Right lobe of liver (tissue), 6 donors: ENCODE measurements around the gene KRTAP3-3. TPM values are rescaled to one million over a fixed set of nuclear protein-coding genes. Genes with fewer than 3 reads are reported as not detected.

ENCODE experiments used
- ATAC-seq, 4 donors: fragments of 200-7000 bp; cut with Tn5 transposase; one replicate each; pipeline ENCODE4 v1.9.1; 2020; ENCODE audit warnings: mild to moderate bottlenecking in 4 of 4, moderate library complexity in 4 of 4
- DNase-seq, 3 donors: peaks; one replicate each; pipeline ENCODE4 v3.0.0-alpha.2; 2020
- H3K27ac ChIP-seq, 3 donors: fragments of 200-600 bp; one replicate each; pipeline ENCODE4 v1.8.0; 2022
- H3K27me3 ChIP-seq, 2 donors: fragments of 200-600 bp; one replicate each; pipeline ENCODE4 v1.8.0; 2022
- H3K36me3 ChIP-seq, 4 donors: fragments of 200-600 bp; sonication (generic) in 1 of 4; one replicate each; pipeline versions ENCODE4 v1.5.1 to v1.8.0; 2017 to 2022; ENCODE audit warnings: control low read depth in 1 of 4
- H3K4me1 ChIP-seq, 4 donors: fragments of 200-600 bp; sonication (generic) in 1 of 4; one replicate each; pipeline versions ENCODE4 v1.5.1 to v1.8.0; 2017 to 2022; ENCODE audit warnings: control low read depth in 1 of 4
- H3K4me3 ChIP-seq, 3 donors: fragments of 200-600 bp; one replicate each; pipeline ENCODE4 v1.8.0; 2022
- H3K9me3 ChIP-seq, 4 donors: fragments of 200-600 bp; sonication (generic) in 1 of 4; one replicate each; pipeline versions ENCODE4 v1.5.1 to v1.8.0; 2017 to 2022; ENCODE audit warnings: control low read depth in 1 of 4
- POLR2A ChIP-seq: fragments of 450-650 bp; IDR thresholded peaks from one replicate; pipeline ENCODE4 v1.6.1; 2017; ENCODE audit warnings: antibody characterized with exemption, mild to moderate bottlenecking
- WGBS: methylation state at CpG from one replicate; pipeline ENCODE4 v1.1.6; 2018; ENCODE audit warnings: low coverage, low lambda C conversion rate; ENCODE audit not compliant: insufficient coverage; ENCODE audit errors: missing lambda C conversion rate; 5-methylcytosine and 5-hydroxymethylcytosine counted together
- intact Hi-C, 2 donors: fragments of 100-400 bp; cut with DNase I; formaldehyde crosslinking; loops; one replicate each; pipeline versions ENCODE4 v1.11.2 to v1.14.1; 2022
- total RNA-seq, 6 experiments: library from RNA; depleted of rRNA in 2 of 6; stranded (reverse); fragments of >200 nt in 2 of 6; fragmentation: NEBNext Ultra II Directional in 3 of 6; extraction: Animal tissue kit (Norgen Biotek cat#: 25700) in 3 of 6; gene quantifications; one replicate each; pipeline versions ENCODE4 v1.1.0 to v1.2.4, GENCODE V29; 2016 to 2023
- TF ChIP-seq, protein P1 (sequence below), 4 donors: fragments of 200-600 bp in 3 of 4; fragments of 450-650 bp in 1 of 4; IDR thresholded peaks; one replicate each; pipeline versions ENCODE4 v1.5.1 to v1.8.0; 2016 to 2022; ENCODE audit warnings: antibody characterized with exemption in 4 of 4, mild to moderate bottlenecking in 2 of 4
- donor health status: DM: no; HTN: yes; CAD: no.
- donor health status: DM: no; HTN: no; CAD: no.
- donor health status: DM: no; HTN: no; CAD: no.
- donor health status: DM: no; HTN: yes; CAD: no.
- donor health status: DM: no; HTN: yes; CAD: no.

Gene KRTAP3-3
- total RNA-seq, 6 experiments from 2014 or later: not detected

GRCh38 chr17:41018541-41018940, 24.6 kb upstream of the KRTAP3-3 start:
- H3K36me3 ChIP-seq: no peaks in the 10 kb centered on the region
- DNase-seq (no peak), ATAC-seq (no peak)
- 75% methylated on average over 3 of the region's 3 CpGs for WGBS
- H3K9me3 ChIP-seq: no peaks in the 10 kb centered on the region
- H3K4me1 ChIP-seq: no peaks in the 10 kb centered on the region
- no peak overlapping the region for H3K27ac ChIP-seq
- H3K27me3 ChIP-seq: no peaks in the 10 kb centered on the region
- H3K4me3 ChIP-seq: no peak overlapping the region
- no peak for TF ChIP-seq POLR2A
- TF ChIP-seq, protein P1, sequence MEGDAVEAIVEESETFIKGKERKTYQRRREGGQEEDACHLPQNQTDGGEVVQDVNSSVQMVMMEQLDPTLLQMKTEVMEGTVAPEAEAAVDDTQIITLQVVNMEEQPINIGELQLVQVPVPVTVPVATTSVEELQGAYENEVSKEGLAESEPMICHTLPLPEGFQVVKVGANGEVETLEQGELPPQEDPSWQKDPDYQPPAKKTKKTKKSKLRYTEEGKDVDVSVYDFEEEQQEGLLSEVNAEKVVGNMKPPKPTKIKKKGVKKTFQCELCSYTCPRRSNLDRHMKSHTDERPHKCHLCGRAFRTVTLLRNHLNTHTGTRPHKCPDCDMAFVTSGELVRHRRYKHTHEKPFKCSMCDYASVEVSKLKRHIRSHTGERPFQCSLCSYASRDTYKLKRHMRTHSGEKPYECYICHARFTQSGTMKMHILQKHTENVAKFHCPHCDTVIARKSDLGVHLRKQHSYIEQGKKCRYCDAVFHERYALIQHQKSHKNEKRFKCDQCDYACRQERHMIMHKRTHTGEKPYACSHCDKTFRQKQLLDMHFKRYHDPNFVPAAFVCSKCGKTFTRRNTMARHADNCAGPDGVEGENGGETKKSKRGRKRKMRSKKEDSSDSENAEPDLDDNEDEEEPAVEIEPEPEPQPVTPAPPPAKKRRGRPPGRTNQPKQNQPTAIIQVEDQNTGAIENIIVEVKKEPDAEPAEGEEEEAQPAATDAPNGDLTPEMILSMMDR (IDR thresholded peaks at IDR 0.05): no peak
- intact Hi-C loops: no loop called here

- no peak for ATAC-seq
- DNase-seq: no peak
- WGBS: 43% methylated on average over 10 of the region's 13 CpGs
- H3K4me3 ChIP-seq: no peak overlapping the region
- H3K4me1 ChIP-seq: no peaks in the 10 kb centered on the region
- H3K36me3 ChIP-seq: no peaks in the 10 kb centered on the region
- no peaks in the 10 kb centered on the region for H3K27me3 ChIP-seq
- no peak for TF ChIP-seq POLR2A
- TF ChIP-seq, protein P1 (IDR thresholded peaks at IDR 0.05): no peak
- intact Hi-C loops: no loop called here
- no peaks in the 10 kb centered on the region for H3K9me3 ChIP-seq
- H3K27ac ChIP-seq: no peak overlapping the region
These were observed 22.7 kb upstream of the KRTAP3-3 start for GRCh38 chr17:41016578-41017215.

DNA sequence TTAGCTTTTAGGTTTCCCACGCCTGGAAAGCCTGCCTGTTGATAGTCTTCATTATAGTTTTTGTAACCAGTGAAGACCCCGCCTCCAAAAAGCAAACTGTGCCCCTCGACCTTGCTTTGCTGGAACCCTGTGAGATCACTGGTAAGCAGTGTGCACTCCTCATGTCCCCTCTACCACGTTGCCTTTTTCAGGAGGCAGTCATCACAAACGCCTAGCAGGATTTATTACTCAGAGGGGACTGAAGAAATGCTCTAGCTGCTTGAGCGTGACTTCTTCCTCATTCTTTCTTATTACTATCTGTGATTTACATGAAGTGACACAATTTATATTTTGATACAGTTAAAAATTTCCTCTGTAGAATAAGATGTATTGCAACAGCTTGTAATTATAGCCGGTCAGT, 21.5 kb upstream of the KRTAP3-3 start:
- DNase-seq: no peak
- Histone ChIP-seq H3K9me3 (no peaks in the 10 kb centered on the region), H3K27ac (no peak overlapping the region), H3K27me3 (no peaks in the 10 kb centered on the region), H3K4me3 (no peak overlapping the region), H3K4me1 (no peaks in the 10 kb centered on the region), H3K36me3 (no peaks in the 10 kb centered on the region)
- TF ChIP-seq POLR2A: no peak
- TF ChIP-seq, protein P1 (IDR thresholded peaks at IDR 0.05): no peak
- ATAC-seq: no peak
- 52% methylated on average over 7 of the region's 7 CpGs for WGBS
- intact Hi-C loops: no loop called here

DNA sequence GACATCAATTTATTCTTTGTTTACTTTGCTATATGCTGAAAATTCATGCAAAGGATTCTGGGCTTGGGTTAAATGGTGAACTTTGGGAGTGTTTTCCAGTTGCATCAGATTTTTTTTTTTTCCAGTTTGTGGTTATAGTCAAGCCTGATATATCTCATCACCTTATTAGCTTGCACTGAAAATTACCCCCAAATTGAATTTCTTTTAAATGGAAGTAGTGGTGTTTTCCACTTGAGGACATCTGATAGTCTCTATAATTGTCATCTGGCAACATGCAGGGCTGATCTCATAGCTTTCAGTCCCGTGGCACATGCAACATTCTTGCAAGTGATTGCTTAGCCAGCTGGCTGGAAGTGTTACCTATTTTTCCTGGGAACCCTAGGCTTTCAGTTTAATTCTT, 19.6 kb upstream of the KRTAP3-3 start:
- Histone ChIP-seq H3K36me3 (no peaks in the 10 kb centered on the region), H3K4me3 (no peak overlapping the region), H3K4me1 (no peaks in the 10 kb centered on the region), H3K27me3 (no peaks in the 10 kb centered on the region), H3K9me3 (no peaks in the 10 kb centered on the region), H3K27ac (no peak overlapping the region)
- intact Hi-C loops: no loop called here
- DNase-seq (no peak), ATAC-seq (no peak)
- 18% methylated on average over 1 of the region's 1 CpG for WGBS
- TF ChIP-seq, protein P1 (IDR thresholded peaks at IDR 0.05): no peak
- TF ChIP-seq POLR2A: no peak

DNA sequence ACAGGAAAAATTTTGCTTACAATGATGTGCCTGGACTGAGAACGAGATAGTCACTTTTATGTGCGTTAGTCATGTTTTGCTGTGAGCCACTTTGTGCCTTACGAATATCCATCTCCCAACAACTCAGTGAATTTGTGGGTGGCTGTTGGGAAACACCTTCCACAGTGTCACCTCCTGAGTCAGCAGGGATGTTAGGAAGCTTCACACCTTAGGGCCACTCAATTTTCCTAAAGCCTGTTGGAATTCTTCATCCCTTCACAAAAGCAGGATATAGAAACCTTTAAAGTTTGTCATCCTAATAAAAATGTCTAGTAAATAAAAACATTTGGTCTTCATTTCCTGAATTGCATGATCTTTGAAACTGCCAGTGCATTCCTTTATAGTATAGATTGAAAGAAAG, 19.2 kb upstream of the KRTAP3-3 start:
- no peaks in the 10 kb centered on the region for H3K27me3 ChIP-seq
- intact Hi-C loops: no loop called here
- H3K9me3 ChIP-seq: no peaks in the 10 kb centered on the region
- no peak overlapping the region for H3K27ac ChIP-seq
- WGBS: 67% methylated on average over 3 of the region's 3 CpGs
- no peaks in the 10 kb centered on the region for H3K4me1 ChIP-seq
- H3K36me3 ChIP-seq: no peaks in the 10 kb centered on the region
- ATAC-seq (no peak), DNase-seq (no peak)
- TF ChIP-seq POLR2A: no peak
- TF ChIP-seq, protein P1 (IDR thresholded peaks at IDR 0.05): no peak
- no peak overlapping the region for H3K4me3 ChIP-seq
